ENCODE data around the gene GLI3.

Gene GLI3

DNA sequence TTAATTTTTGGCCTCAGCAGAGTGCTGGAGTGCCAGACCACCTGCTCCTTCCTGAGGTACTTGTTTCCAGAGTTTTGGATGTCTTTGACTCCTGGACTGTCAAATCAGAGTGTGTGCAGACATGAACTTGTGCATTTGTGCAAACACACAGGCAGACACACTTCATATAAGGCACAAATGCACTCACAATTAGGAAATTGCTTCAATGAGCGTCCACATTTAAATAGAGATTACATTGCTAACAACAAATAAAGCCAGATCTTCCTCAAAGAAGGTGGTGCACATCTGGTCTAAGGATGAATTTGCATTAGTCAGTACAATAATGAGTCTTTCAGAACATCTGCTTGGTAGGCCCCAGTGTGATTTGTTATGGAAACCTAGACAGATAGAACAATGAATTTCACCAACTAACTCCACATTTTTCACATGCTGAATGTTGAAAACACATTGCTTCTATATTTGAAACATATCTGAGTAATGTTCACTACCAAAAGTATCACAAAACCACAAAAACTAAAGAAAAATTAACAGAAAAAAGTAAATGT lies 267.4 kb downstream of the GLI3 start:
- H3F3A ChIP-seq (ENCODE audit: low read depth): no peaks in the 10 kb centered on the region
- H3K27me3 ChIP-seq (ENCODE audit: insufficient read depth, low read length, poor library complexity, severe bottlenecking): no peaks in the 10 kb centered on the region
- TF ChIP-seq, protein P1, sequence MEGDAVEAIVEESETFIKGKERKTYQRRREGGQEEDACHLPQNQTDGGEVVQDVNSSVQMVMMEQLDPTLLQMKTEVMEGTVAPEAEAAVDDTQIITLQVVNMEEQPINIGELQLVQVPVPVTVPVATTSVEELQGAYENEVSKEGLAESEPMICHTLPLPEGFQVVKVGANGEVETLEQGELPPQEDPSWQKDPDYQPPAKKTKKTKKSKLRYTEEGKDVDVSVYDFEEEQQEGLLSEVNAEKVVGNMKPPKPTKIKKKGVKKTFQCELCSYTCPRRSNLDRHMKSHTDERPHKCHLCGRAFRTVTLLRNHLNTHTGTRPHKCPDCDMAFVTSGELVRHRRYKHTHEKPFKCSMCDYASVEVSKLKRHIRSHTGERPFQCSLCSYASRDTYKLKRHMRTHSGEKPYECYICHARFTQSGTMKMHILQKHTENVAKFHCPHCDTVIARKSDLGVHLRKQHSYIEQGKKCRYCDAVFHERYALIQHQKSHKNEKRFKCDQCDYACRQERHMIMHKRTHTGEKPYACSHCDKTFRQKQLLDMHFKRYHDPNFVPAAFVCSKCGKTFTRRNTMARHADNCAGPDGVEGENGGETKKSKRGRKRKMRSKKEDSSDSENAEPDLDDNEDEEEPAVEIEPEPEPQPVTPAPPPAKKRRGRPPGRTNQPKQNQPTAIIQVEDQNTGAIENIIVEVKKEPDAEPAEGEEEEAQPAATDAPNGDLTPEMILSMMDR (conservative IDR thresholded peaks at IDR 0.05; ENCODE audit: low read length): no peak
- no peak for TF ChIP-seq EZH2phosphoT487 (IDR thresholded peaks at IDR 0.05; ENCODE audit: borderline replicate concordance)
- no peaks in the 10 kb centered on the region for H3K36me3 ChIP-seq (ENCODE audit: insufficient read depth, low read length)
- no peak overlapping the region for H3K4me2 ChIP-seq (ENCODE audit: low read depth, low read length, poor library complexity, severe bottlenecking)
- no peaks in the 10 kb centered on the region for H3K9me3 ChIP-seq (ENCODE audit: insufficient read depth, low read depth, low read length)
- no peak overlapping the region for H3K9ac ChIP-seq (ENCODE audit: low read depth, low read length, poor library complexity, severe bottlenecking)
- H2AFZ ChIP-seq (ENCODE audit: low read length): no peak overlapping the region
- no peaks in the 10 kb centered on the region for H3K79me2 ChIP-seq (ENCODE audit: insufficient read depth, low read length)
- no peaks in the 10 kb centered on the region for H3K9me2 ChIP-seq (replicated peaks; ENCODE audit: low read depth, low read length)
- no peak overlapping the region for H3K4me3 ChIP-seq (ENCODE audit: low read length, poor library complexity, severe bottlenecking)
- H4K20me1 ChIP-seq (ENCODE audit: insufficient read depth, low read length, poor library complexity, severe bottlenecking): no peaks in the 10 kb centered on the region
- H3K4me1 ChIP-seq (ENCODE audit: insufficient read depth, low read length, poor library complexity, severe bottlenecking): no peaks in the 10 kb centered on the region

DNA sequence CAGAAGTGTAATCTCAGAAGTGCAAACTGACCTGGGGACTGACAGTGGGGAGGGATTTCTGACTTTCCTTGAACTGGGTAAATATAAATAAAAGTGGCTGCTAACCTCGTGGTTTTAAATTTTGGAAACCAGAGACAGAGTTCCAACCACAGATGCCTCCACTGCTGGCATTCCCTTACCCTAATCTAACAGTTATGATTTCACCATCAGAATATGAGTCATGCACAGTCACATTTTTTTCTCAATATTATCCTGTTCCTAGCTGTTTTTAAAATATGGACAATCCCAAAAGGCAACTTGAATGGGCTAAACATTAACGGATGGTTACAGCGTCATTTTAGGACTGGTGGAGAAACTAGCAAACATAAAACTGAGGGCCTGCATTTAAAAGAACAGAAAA lies 269.9 kb downstream of the GLI3 start:
- H3K9me2 ChIP-seq (replicated peaks; ENCODE audit: low read depth, low read length): no peaks in the 10 kb centered on the region
- H3K9me3 ChIP-seq (ENCODE audit: insufficient read depth, low read depth, low read length): no peaks in the 10 kb centered on the region
- H2AFZ ChIP-seq (ENCODE audit: low read length): no peak overlapping the region
- no peaks in the 10 kb centered on the region for H3F3A ChIP-seq (ENCODE audit: low read depth)
- TF ChIP-seq EZH2phosphoT487 (IDR thresholded peaks at IDR 0.05; ENCODE audit: borderline replicate concordance): no peak
- TF ChIP-seq, protein P1 (conservative IDR thresholded peaks at IDR 0.05; ENCODE audit: low read length): no peak
- H3K27me3 ChIP-seq (ENCODE audit: insufficient read depth, low read length, poor library complexity, severe bottlenecking): no peaks in the 10 kb centered on the region
- no peaks in the 10 kb centered on the region for H3K79me2 ChIP-seq (ENCODE audit: insufficient read depth, low read length)
- no peak overlapping the region for H3K4me3 ChIP-seq (ENCODE audit: low read length, poor library complexity, severe bottlenecking)
- H3K36me3 ChIP-seq (ENCODE audit: insufficient read depth, low read length): no peaks in the 10 kb centered on the region
- H3K4me1 ChIP-seq (ENCODE audit: insufficient read depth, low read length, poor library complexity, severe bottlenecking): no peaks in the 10 kb centered on the region
- H3K4me2 ChIP-seq (ENCODE audit: low read depth, low read length, poor library complexity, severe bottlenecking): no peak overlapping the region
- no peaks in the 10 kb centered on the region for H4K20me1 ChIP-seq (ENCODE audit: insufficient read depth, low read length, poor library complexity, severe bottlenecking)
- no peak overlapping the region for H3K9ac ChIP-seq (ENCODE audit: low read depth, low read length, poor library complexity, severe bottlenecking)

DNA sequence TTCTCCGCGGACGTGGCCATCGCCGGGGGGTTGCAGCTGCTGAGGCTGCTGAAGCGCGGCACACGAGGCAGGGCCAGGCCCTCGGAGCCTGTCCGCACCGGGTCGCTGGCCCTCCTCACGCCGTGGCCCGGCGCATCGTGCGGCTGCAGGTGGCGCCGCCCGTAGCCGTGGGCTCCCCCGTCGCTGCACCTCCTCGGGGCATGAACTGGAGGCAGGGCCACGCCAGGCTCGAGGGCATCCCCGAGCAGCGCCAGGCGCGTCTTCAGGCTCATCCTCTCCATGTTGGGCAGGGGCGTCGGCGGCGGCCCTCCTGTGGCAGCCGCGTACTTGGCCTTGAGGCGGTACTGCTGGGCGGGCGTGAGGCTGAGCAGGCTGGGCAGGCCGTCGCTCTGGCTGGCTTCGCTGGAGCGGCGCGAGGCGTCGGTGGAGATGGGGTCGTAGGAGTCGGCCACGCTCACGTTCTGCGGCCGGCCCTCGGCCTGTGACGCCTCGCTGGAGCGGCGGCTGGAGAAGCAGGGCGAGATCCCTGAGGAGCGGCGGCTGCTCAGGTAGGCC lies 271.0 kb downstream of the GLI3 start:
- TF ChIP-seq, protein P1 (conservative IDR thresholded peaks at IDR 0.05; ENCODE audit: low read length): no peak
- no peak overlapping the region for H2AFZ ChIP-seq (ENCODE audit: low read length)

More for the DNA sequence above, 271.0 kb downstream of the GLI3 start:
- Histone ChIP-seq H3K9me2 (replicated peaks; ENCODE audit: low read depth, low read length) (no peaks in the 10 kb centered on the region), H3K9me3 (ENCODE audit: insufficient read depth, low read depth, low read length) (no peaks in the 10 kb centered on the region), H3K9ac (ENCODE audit: low read depth, low read length, poor library complexity, severe bottlenecking) (no peak overlapping the region), H3K27me3 (ENCODE audit: insufficient read depth, low read length, poor library complexity, severe bottlenecking) (no peaks in the 10 kb centered on the region), H3K4me2 (ENCODE audit: low read depth, low read length, poor library complexity, severe bottlenecking) (no peak overlapping the region), H3K4me1 (ENCODE audit: insufficient read depth, low read length, poor library complexity, severe bottlenecking) (no peaks in the 10 kb centered on the region), H4K20me1 (ENCODE audit: insufficient read depth, low read length, poor library complexity, severe bottlenecking) (no peaks in the 10 kb centered on the region), H3K4me3 (ENCODE audit: low read length, poor library complexity, severe bottlenecking) (no peak overlapping the region), H3K79me2 (ENCODE audit: insufficient read depth, low read length) (no peaks in the 10 kb centered on the region), H3F3A (ENCODE audit: low read depth) (no peaks in the 10 kb centered on the region), H3K36me3 (ENCODE audit: insufficient read depth, low read length) (no peaks in the 10 kb centered on the region)

Measured in Loucy (cell line).